Calu3 (cell line): ENCODE measurements around the gene NEU4. TPM values are rescaled to one million over a fixed set of nuclear protein-coding genes. Genes with fewer than 3 reads are reported as not detected.

Experiments used
- BruUV-seq: library from RNA; stranded (reverse); fragments of 400-500 nt; replicated peaks from 2 replicates; lab custom pipeline; 2021; lab: Mats Ljungman, UMichigan
- CTCF ChIA-PET: fragments of 300-600 bp; sonication (Branson Sonifier 250); formaldehyde crosslinking; loops from one replicate; lab custom pipeline; 2022; ENCODE audit warnings: antibody characterized with exemption; lab: Charles Lee
- DNase-seq: peaks from one replicate; pipeline ENCODE4 v3.0.0; 2022
- H3K27ac Mint-ChIP-seq: one replicate; pipeline ENCODE4 v1.8.0; 2022; ENCODE audit warnings: mixed read lengths; ENCODE audit not compliant: unreplicated experiment
- H3K27me3 Mint-ChIP-seq: one replicate; pipeline ENCODE4 v1.8.0; 2022; ENCODE audit warnings: mixed read lengths; ENCODE audit not compliant: unreplicated experiment
- H3K36me3 Mint-ChIP-seq: one replicate; pipeline ENCODE4 v1.8.0; 2022; ENCODE audit warnings: mild to moderate bottlenecking, moderate library complexity, mixed read lengths; ENCODE audit not compliant: insufficient read depth, unreplicated experiment
- H3K4me1 Mint-ChIP-seq: one replicate; pipeline ENCODE4 v1.8.0; 2022; ENCODE audit warnings: mild to moderate bottlenecking, low read depth, mixed read lengths; ENCODE audit not compliant: unreplicated experiment
- H3K4me3 Mint-ChIP-seq: one replicate; pipeline ENCODE4 v1.8.0; 2022; ENCODE audit warnings: mild to moderate bottlenecking, low read depth, moderate library complexity, mixed read lengths; ENCODE audit not compliant: unreplicated experiment
- H3K9me3 Mint-ChIP-seq: one replicate; pipeline ENCODE4 v1.8.0; 2022; ENCODE audit warnings: low read depth, mixed read lengths; ENCODE audit not compliant: unreplicated experiment
- CTCF ChIP-seq: fragments of 200-600 bp; IDR thresholded peaks from one replicate; pipeline ENCODE4 v1.8.0; 2022; ENCODE audit warnings: antibody characterized with exemption; ENCODE audit not compliant: unreplicated experiment
- intact Hi-C: fragments of 100-400 bp; cut with micrococcal nuclease; formaldehyde crosslinking; loops from one replicate; pipeline ENCODE4 v1.10.0; 2022; ENCODE audit not compliant: unreplicated experiment
- total RNA-seq: library from RNA; stranded (reverse); gene quantifications from 2 replicates; pipeline ENCODE4 v1.2.3, GENCODE V29; 2022

NEU4 gene
- total RNA-seq, 1 experiment from 2014 or later = 0.14 TPM

DNA sequence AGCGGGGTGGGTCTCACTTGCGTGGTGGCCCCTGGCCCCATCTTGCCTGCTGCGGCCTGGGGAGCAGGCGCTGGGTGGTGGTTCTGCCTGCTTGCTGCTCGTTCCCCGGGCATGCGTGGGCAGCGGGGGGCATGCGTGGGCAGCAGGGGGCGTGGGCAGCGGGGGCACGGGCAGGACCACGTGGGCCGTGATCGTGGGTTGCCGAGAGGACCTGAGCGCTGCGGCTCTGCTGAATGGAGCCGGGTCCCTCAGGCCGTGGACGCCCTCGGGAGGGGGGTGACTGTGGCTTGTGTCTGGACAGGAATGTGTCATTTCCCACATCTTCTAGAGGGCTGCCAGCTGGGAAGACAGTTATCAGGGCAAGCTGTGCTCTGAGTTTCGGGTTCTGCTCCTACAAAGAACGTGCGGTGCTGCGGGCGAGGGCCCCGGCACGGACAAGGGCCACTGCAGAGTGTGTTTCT lies 40.7 kb upstream of the NEU4 start:
- Mint-ChIP-seq H3K27ac (no peak overlapping the region), H3K9me3 (no peaks in the 10 kb centered on the region), H3K27me3 (no peaks in the 10 kb centered on the region), H3K36me3 (peaks cover 17% of the 10 kb centered on the region), H3K4me3 (no peak overlapping the region), H3K4me1 (no peaks in the 10 kb centered on the region)
- intact Hi-C loops = no loop called here
- no peak for DNase-seq
- TF ChIP-seq CTCF = no peak
- no TSS peak for BruUV-seq
- CTCF ChIA-PET = interaction anchor here (0.5 kb wide), 1 partner anchor 12 kb away, joined by 3 read pairs; no protein-coding TSS in a partner anchor

GRCh38 chr2:241768850-241769249 lies 40.1 kb upstream of the NEU4 start:
- no TSS peak for BruUV-seq
- H3K36me3 Mint-ChIP-seq = peaks cover 17% of the 10 kb centered on the region
- no peaks in the 10 kb centered on the region for H3K9me3 Mint-ChIP-seq
- no peaks in the 10 kb centered on the region for H3K4me1 Mint-ChIP-seq
- no peak overlapping the region for H3K27ac Mint-ChIP-seq
- no peak for TF ChIP-seq CTCF
- intact Hi-C loops = no loop called here
- H3K4me3 Mint-ChIP-seq = no peak overlapping the region
- no peak for DNase-seq
- no peaks in the 10 kb centered on the region for H3K27me3 Mint-ChIP-seq
- CTCF ChIA-PET = interaction anchor here (0.7 kb wide), 1 partner anchor 1608 kb away, joined by 3 read pairs; no protein-coding TSS in a partner anchor

DNA sequence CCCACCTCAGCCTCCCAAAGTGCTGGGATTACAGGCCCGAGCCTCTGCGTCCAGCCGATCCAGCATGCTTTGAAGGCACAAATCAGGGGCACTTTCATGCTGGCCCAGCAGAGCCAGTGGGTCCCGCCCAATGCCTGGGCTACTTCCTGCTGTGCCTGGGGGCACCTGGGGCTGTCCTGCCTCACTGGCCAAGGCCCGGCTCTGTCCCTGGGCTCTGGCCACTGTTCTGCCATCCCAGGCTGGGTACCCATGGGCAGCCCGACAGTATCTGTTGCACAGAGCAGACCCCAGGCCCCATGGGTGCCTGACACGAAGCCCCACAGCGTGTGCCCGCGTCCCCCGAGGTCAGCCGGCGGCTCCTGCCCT lies 39.2 kb upstream of the NEU4 start:
- no peak overlapping the region for H3K27ac Mint-ChIP-seq
- TF ChIP-seq CTCF = no peak
- H3K4me1 Mint-ChIP-seq = peaks cover 5% of the 10 kb centered on the region
- no peaks in the 10 kb centered on the region for H3K27me3 Mint-ChIP-seq
- no peaks in the 10 kb centered on the region for H3K9me3 Mint-ChIP-seq
- no TSS peak for BruUV-seq
- peaks cover 17% of the 10 kb centered on the region for H3K36me3 Mint-ChIP-seq
- CTCF ChIA-PET = no interaction called here
- intact Hi-C loops = no loop called here
- H3K4me3 Mint-ChIP-seq = no peak overlapping the region
- no peak for DNase-seq

DNA sequence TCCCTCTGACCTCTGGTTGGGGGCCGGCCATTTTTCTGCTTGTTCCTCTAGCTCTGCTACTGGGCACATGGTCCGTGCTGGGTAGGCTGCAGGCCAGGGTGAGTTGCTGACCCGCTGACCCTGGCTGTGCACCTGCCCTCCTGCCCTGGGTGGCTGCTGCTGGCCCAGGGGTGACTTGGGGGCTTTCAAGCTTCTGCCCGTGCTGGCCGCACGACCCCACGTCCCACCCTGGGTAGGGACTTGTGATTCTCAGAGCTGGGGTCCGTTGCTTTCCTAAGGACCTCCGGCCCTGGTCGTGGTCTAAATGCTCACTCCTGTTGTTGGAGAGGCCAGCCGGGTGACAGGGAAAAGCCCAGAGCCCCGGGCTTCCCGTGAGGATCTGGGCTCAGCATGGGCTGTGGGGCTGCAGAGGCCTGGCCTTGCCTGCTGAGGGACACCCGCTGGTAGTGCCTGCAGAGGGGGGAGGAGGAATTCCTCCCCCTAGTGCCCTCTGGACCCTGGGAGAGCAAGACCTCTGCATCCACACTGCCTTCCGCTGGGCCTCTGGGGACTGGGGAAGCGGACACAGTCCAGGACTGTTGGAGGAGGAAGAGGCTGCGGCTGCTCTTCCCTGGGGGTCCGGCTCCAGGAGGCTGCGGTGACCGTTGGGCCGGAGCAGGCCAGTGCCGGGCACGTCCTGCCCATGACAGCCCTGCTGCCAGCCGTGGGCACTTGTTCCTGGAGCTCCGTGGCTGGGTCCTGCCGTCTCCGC lies 38.6 kb upstream of the NEU4 start:
- no TSS peak for BruUV-seq
- Mint-ChIP-seq H3K36me3 (peaks cover 17% of the 10 kb centered on the region), H3K4me1 (peaks cover 9% of the 10 kb centered on the region), H3K4me3 (no peak overlapping the region), H3K27me3 (no peaks in the 10 kb centered on the region), H3K27ac (no peak overlapping the region), H3K9me3 (no peaks in the 10 kb centered on the region)
- DNase-seq = no peak
- intact Hi-C loops = no loop called here
- CTCF ChIA-PET = no interaction called here
- TF ChIP-seq CTCF = no peak
